SJCRH30 (cell line): ENCODE data around the gene ERCC6L2. TPM values are rescaled to one million over a fixed set of nuclear protein-coding genes. Genes with fewer than 3 reads are reported as not detected.

ENCODE experiments used
- DNase-seq, 2 experiments: peaks; one replicate each; pipeline ENCODE4 v3.0.0-alpha.2; 2015 to 2020
- H3K27ac ChIP-seq: fragments of 250-450 bp; sonication (Bioruptor Pico); 2 replicates; pipeline ENCODE4 v1.5.1; 2020; ENCODE audit warnings: mild to moderate bottlenecking, moderate library complexity
- H3K27me3 ChIP-seq: fragments of 250-450 bp; sonication (Bioruptor Pico); 2 replicates; pipeline ENCODE4 v1.5.1; 2020; ENCODE audit warnings: mild to moderate bottlenecking, moderate library complexity
- H3K36me3 ChIP-seq: fragments of 250-450 bp; sonication (Bioruptor Pico); 2 replicates; pipeline ENCODE4 v1.5.1; 2020; ENCODE audit warnings: mild to moderate bottlenecking, moderate library complexity
- H3K4me1 ChIP-seq: fragments of 250-450 bp; sonication (Bioruptor Pico); 2 replicates; pipeline ENCODE4 v1.5.1; 2020; ENCODE audit warnings: mild to moderate bottlenecking, moderate library complexity
- H3K4me3 ChIP-seq: fragments of 250-450 bp; sonication (Bioruptor Pico); 2 replicates; pipeline ENCODE4 v1.5.1; 2020; ENCODE audit warnings: mild to moderate bottlenecking, moderate library complexity
- H3K9me3 ChIP-seq: fragments of 250-450 bp; sonication (Bioruptor Pico); replicated peaks from 2 replicates; pipeline ENCODE4 v1.5.1; 2020; ENCODE audit warnings: mild to moderate bottlenecking, moderate library complexity
- total RNA-seq: library from RNA; depleted of rRNA; stranded (reverse); fragments of >200 nt; shearing (Covaris generic); gene quantifications from 2 replicates; pipeline ENCODE4 v1.2.3, GENCODE V29; 2014

Gene ERCC6L2
- total RNA-seq, 1 experiment from 2014 or later: 77.7 TPM

DNA sequence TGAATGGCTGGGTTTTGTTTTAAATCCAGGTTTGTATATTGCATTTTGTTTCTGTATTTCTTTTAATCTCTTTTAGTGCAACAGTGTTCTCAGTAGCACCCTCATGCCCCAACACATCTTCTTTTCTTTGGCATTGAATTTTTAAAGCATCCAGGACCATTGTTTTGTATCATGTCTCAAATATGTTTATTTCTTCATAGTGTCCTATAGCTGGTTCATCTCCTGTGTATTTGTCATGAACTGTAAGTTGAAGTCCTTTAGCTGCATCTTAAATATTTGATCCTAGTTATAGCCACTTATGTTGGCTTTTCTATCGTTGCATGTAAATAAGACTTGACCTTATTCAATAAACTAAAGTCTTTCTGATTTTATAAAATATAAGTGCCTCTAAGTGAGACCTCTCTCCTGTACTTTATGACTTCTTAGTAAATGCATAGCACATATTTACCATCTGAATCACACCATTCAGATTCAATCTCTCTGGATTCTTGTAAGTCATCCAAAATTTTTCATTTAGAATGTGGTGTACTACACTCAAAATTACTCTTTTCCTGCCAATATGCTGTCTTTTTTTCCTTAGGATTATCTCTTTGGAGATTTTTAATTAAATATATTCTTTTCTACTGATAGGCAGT is 21.0 kb upstream of the ERCC6L2 start:
- Histone ChIP-seq H3K27ac (no peak overlapping the region), H3K36me3 (no peaks in the 10 kb centered on the region), H3K27me3 (no peaks in the 10 kb centered on the region), H3K4me1 (peaks cover 38% of the 10 kb centered on the region), H3K9me3 (no peaks in the 10 kb centered on the region), H3K4me3 (no peak overlapping the region)
- no peak for DNase-seq

GRCh38 chr9:95855961-95856360 is 19.5 kb upstream of the ERCC6L2 start:
- Histone ChIP-seq H3K27ac (no peak overlapping the region), H3K36me3 (no peaks in the 10 kb centered on the region), H3K9me3 (no peaks in the 10 kb centered on the region), H3K27me3 (no peaks in the 10 kb centered on the region), H3K4me1 (peaks cover 38% of the 10 kb centered on the region), H3K4me3 (no peak overlapping the region)
- no peak for DNase-seq

DNA sequence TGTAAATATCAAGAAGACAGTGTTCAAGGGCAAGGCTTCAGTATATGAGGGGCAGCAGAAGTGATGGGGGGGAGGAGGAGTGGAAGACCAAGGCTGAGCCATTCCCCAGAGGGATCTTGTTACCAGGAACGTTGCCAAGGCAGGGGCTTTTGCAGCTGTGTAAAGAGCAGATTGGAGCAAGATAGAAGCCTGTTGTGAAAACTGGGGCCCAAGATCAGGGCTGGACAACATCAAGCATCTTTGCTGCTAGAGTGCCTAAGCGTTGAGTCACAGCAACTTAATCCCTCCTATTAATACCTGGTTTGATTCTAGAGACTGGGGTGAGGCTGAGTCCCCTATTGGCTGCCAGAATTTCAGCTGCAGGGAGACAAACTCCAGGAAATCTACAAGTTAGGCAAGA is 18.4 kb upstream of the ERCC6L2 start:
- DNase-seq: peak; percentile 97 to 99

DNA sequence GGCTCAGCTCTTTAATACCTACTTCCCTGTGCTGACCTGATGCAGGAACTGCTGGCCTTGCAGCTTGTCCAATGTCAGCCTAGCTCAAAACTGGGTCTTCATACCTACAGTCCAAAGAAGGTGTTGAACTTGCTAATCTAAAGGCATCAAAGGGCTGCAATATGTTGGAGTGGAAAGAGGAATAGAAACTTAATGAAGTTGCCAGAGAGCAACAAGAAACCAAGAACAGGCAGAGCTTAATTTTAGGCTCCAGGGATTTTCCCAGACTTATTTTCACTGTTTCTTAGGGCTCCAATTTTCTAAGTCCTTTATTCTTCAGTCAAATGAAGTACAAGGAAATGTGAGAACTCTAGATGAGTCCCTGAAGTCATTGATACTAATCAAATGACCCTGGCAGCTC is 17.6 kb upstream of the ERCC6L2 start:
- H3K27ac ChIP-seq: no peak overlapping the region
- H3K4me3 ChIP-seq: no peak overlapping the region
- peak in 1 of 2 experiments; percentile 8 for DNase-seq
- peaks cover 38% of the 10 kb centered on the region for H3K4me1 ChIP-seq
- H3K9me3 ChIP-seq: peaks cover 7% of the 10 kb centered on the region
- no peaks in the 10 kb centered on the region for H3K27me3 ChIP-seq
- H3K36me3 ChIP-seq: no peaks in the 10 kb centered on the region

More for the DNA sequence above, 18.4 kb upstream of the ERCC6L2 start:
- Histone ChIP-seq H3K27ac (no peak overlapping the region), H3K9me3 (peaks cover 3% of the 10 kb centered on the region; the same call in 1 of the 2 replicates), H3K4me3 (no peak overlapping the region), H3K36me3 (no peaks in the 10 kb centered on the region), H3K4me1 (peaks cover 38% of the 10 kb centered on the region), H3K27me3 (no peaks in the 10 kb centered on the region)

DNA sequence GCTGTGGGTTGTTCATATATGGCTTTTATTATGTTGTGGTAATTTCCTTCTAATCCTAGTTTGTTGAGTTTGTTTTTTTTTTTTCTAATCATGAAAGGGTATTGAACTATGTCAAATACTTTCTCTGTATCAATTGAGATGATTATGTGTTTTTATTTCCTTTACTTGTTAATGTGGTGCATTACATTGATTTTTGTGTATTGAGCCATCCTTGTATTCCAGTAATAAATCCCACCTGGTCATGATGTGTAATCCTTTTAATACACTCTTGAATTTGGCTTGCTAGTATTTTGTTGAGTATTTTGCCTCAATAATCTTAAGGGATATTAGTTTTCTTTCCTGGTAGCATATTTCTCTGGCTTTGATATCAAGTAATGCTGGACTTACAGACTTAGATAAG is 13.1 kb upstream of the ERCC6L2 start:
- no peak for DNase-seq
- H3K36me3 ChIP-seq: no peaks in the 10 kb centered on the region; the same call in 1 of the 2 replicates
- H3K9me3 ChIP-seq: peaks cover 7% of the 10 kb centered on the region
- H3K27me3 ChIP-seq: no peaks in the 10 kb centered on the region
- H3K27ac ChIP-seq: no peak overlapping the region
- no peak overlapping the region for H3K4me3 ChIP-seq
- H3K4me1 ChIP-seq: peaks cover 7% of the 10 kb centered on the region

DNA sequence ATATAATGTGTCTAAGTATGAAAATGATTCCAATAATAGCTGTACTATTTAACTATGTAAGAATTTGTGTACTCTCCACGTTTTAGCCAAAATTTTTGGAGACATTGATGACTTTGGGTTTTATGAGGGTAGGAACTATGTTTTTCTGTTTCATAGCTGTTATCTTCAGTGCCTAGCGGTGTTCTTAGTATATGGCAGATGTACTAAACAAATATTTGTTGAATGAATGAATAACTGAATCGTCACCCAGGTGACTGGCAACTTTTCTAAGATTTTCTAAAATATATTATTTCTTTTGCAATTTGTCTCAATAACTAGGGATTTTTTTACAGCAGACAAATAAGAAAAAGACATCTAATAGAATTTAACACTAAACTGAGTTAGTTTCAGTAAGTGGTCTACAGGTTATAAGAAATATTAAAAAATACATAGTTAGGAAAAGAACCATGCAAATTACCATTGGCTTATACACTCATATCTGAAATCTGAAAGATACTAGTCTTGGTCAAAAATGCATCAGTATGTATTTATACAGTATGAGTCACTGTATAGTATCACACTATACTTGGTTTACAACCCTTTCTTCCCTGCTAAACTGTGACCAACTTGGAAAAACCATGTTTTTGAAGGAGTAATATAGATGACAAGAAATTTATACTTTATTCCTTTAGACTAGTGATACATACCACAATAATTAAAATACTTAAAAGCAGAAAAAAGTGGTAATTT is 10.5 kb upstream of the ERCC6L2 start:
- Histone ChIP-seq H3K27ac (no peak overlapping the region), H3K9me3 (peaks cover 7% of the 10 kb centered on the region), H3K4me3 (no peak overlapping the region), H3K4me1 (no peaks in the 10 kb centered on the region), H3K36me3 (peaks cover 5% of the 10 kb centered on the region; the same call in 1 of the 2 replicates), H3K27me3 (no peaks in the 10 kb centered on the region)
- no peak for DNase-seq

DNA sequence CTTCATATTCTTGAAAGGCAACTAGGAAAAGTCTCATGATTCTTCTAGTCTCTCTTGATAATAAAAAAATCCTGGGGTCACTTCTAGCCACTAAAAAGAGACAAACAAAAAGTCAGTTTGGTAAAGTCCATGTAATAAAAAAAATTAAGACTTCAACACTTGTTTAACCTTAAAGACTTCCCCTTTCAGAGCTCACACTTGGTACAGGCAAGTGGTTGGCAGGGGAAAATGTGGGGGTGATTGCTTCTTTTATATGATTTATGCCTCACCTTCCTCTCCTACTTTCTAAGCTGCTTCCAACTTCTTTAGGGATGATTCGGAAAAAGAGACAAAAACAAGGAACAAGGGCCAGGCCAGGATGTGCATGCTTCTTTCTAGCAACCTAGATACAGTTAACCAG is 5.1 kb upstream of the ERCC6L2 start:
- peaks cover 9% of the 10 kb centered on the region for H3K36me3 ChIP-seq
- H3K4me1 ChIP-seq: no peaks in the 10 kb centered on the region
- H3K27me3 ChIP-seq: no peaks in the 10 kb centered on the region
- no peak overlapping the region for H3K27ac ChIP-seq
- DNase-seq: no peak
- H3K9me3 ChIP-seq: no peaks in the 10 kb centered on the region
- no peak overlapping the region for H3K4me3 ChIP-seq

GRCh38 chr9:95870906-95871305 is 4.6 kb upstream of the ERCC6L2 start:
- no peak overlapping the region for H3K4me3 ChIP-seq
- peaks cover 9% of the 10 kb centered on the region for H3K36me3 ChIP-seq
- no peaks in the 10 kb centered on the region for H3K9me3 ChIP-seq
- no peak for DNase-seq
- H3K4me1 ChIP-seq: no peaks in the 10 kb centered on the region
- H3K27ac ChIP-seq: no peak overlapping the region
- H3K27me3 ChIP-seq: no peaks in the 10 kb centered on the region

DNA sequence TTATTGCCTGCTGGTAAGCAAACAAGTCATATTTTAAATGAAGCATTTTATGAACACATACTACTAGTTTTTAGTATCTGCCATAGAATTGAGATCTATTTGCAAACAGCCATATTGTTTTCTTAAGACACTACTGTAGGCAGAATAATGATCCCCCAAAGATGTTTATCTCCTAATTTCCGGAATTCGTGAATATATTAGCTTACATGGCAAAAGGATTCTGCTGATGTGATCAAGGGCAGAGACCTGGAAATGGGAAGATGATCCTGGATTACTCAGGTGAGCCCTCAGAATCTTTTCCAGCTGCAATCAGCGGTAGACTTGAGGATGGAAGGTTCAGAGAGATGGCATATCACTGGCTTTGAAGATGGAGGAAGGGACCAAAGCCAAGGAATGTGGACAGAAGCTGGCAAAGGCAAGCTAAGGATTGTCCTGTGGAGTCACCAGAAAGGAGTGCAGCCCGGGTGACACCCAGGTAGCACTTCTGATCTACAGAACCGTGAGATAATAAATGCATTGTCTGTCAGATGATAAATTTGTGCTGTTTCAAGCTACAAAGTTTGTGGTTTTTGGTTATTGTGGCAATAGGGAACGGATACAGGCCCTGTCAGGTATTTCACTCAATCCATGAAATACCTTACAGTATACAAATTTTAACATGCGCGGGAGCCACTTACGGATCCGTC is 1.0 kb upstream of the ERCC6L2 start:
- peaks cover 6% of the 10 kb centered on the region for H3K36me3 ChIP-seq
- H3K27me3 ChIP-seq: no peaks in the 10 kb centered on the region
- peaks cover 4% of the 10 kb centered on the region for H3K4me1 ChIP-seq
- no peaks in the 10 kb centered on the region for H3K9me3 ChIP-seq
- no peak overlapping the region for H3K4me3 ChIP-seq
- peak; percentile 24 to 51 for DNase-seq
- H3K27ac ChIP-seq: no peak overlapping the region

GRCh38 chr9:95874989-95875304 is 544 bp upstream of the ERCC6L2 start:
- peaks cover 5% of the 10 kb centered on the region for H3K36me3 ChIP-seq
- no peaks in the 10 kb centered on the region for H3K27me3 ChIP-seq
- peaks cover 9% of the 10 kb centered on the region for H3K4me1 ChIP-seq
- DNase-seq: peak; percentile 54 to 65
- no peak overlapping the region for H3K27ac ChIP-seq
- H3K9me3 ChIP-seq: no peaks in the 10 kb centered on the region
- no peak overlapping the region for H3K4me3 ChIP-seq

GRCh38 chr9:95876138-95876444 is 600 bp downstream of the ERCC6L2 start:
- H3K27me3 ChIP-seq: no peaks in the 10 kb centered on the region
- peaks cover 16% of the 10 kb centered on the region for H3K4me1 ChIP-seq
- H3K27ac ChIP-seq: no peak overlapping the region
- DNase-seq: no peak
- H3K9me3 ChIP-seq: no peaks in the 10 kb centered on the region
- H3K36me3 ChIP-seq: peaks cover 2% of the 10 kb centered on the region; the same call in 1 of the 2 replicates
- no peak overlapping the region for H3K4me3 ChIP-seq

DNA sequence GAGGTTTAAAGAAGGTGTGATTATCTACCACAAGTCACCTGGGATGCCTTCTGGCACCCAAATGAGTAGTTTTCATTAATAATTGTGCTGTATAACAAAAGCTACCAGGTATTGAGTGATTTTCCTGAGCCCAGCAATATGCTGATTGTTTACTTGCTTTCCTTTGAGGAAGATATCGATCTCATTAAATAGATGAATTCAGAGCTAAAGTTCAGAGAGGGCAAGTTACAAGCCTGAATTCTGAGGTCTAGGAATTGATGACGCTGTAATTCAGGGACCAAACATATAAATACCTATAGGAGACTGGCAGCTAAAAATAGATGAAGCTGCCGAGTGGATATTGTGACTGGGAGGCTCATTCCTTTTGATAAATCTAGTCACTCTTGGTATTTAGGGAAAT is 1.1 kb downstream of the ERCC6L2 start:
- H3K27ac ChIP-seq: no peak overlapping the region
- peaks cover 16% of the 10 kb centered on the region for H3K4me1 ChIP-seq
- no peaks in the 10 kb centered on the region for H3K27me3 ChIP-seq
- no peak overlapping the region for H3K4me3 ChIP-seq
- H3K36me3 ChIP-seq: peaks cover 2% of the 10 kb centered on the region
- H3K9me3 ChIP-seq: no peaks in the 10 kb centered on the region
- peak in 1 of 2 experiments; percentile 37 for DNase-seq

DNA sequence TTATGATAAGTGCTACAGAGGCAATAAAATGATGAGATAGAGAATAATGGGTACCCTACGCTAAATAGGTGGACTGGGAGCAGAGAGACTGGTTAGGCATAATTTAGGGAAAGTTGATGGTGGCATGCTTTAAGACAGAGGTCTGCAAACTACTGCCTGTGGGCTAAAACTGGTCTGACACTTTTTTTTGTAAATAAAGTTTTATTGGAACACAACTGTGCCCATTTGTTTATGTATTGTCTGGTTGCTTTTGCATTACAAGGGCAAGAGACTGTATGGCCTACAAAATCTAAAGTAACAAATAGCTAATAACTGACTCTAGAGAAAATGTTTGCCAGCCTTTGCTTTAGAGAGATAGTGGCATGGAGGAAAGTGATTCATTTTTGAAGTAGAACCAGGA is 2.5 kb downstream of the ERCC6L2 start:
- H3K36me3 ChIP-seq: peaks cover 10% of the 10 kb centered on the region
- H3K4me1 ChIP-seq: peaks cover 16% of the 10 kb centered on the region
- H3K27ac ChIP-seq: no peak overlapping the region
- DNase-seq: no peak
- no peaks in the 10 kb centered on the region for H3K27me3 ChIP-seq
- no peak overlapping the region for H3K4me3 ChIP-seq
- no peaks in the 10 kb centered on the region for H3K9me3 ChIP-seq

DNA sequence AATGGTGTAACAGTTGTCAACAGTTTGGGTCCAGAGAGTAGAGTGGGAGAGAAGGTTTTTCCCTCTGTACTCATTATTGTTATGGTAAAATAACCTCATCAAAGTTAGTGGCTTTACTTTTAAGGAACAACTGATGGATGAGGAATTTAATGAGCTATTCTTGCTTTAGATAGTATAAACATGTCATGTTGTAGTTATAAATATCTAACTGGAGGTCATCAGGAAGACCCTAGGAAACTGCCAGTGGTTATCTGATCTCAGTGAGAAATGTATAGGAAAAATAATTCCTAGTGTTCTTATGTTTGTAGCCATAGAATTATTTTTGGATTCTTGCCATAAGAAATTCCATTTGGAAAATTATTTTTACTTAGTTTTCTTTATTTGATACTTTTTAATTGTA is 4.1 kb downstream of the ERCC6L2 start:
- Histone ChIP-seq H3K9me3 (no peaks in the 10 kb centered on the region), H3K36me3 (peaks cover 23% of the 10 kb centered on the region), H3K4me1 (peaks cover 16% of the 10 kb centered on the region), H3K27ac (peak overlapping the region; percentile 10; the same call in 1 of the 2 replicates), H3K4me3 (no peak overlapping the region), H3K27me3 (no peaks in the 10 kb centered on the region)
- no peak for DNase-seq

DNA sequence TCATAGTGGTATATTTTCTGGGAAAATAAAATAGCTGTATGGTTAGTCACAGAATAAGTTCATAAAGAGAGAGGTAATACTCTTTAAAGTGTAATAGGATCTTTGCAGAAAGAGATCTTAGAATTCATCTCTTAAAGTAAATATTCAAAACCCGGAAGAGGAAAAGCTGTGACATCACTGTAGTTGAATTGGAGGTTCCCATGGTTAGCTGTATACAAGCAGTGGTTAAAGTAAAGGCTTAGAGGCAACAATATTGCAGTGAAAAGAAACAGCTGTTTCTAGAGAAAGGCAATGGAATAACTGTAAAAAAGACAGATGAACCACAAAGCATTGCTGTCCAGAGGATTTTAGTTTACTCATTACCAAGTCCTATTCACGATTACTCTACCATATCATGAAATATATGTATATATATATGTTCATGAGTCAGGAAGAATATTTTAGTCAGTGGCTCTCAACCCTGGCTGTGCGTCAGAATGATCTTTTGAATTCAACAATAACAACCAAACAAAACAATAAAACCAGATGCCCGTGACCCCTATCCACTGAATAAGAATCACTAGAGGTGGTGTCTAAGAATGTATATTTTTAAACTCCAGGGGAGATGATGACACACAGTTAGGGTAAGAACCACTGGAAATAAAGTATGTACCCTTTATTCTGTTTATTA is 4.7 kb downstream of the ERCC6L2 start:
- peak overlapping the region; percentile 10; the same call in 1 of the 2 replicates for H3K27ac ChIP-seq
- H3K4me3 ChIP-seq: no peak overlapping the region
- peak in 1 of 2 experiments; percentile 73 for DNase-seq
- H3K27me3 ChIP-seq: no peaks in the 10 kb centered on the region
- no peaks in the 10 kb centered on the region for H3K9me3 ChIP-seq
- H3K36me3 ChIP-seq: peaks cover 26% of the 10 kb centered on the region
- H3K4me1 ChIP-seq: peaks cover 16% of the 10 kb centered on the region
